Neural cell (in vitro differentiated cells): Measurements from ENCODE around the gene TENM3.

Experiments used
- POLR2AphosphoS5 ChIP-seq: IDR thresholded peaks from 2 replicates; pipeline ENCODE4 v1.6.1; 2012
- SMC3 ChIP-seq: fragments of 450-650 bp; conservative IDR thresholded peaks from 2 replicates; pipeline ENCODE4 v1.6.1; 2014; ENCODE audit warnings: antibody characterized with exemption, mild to moderate bottlenecking, moderate library complexity; ENCODE audit not compliant: poor library complexity
- TF ChIP-seq, protein P1 (sequence below): fragments of 450-650 bp; IDR thresholded peaks from 2 replicates; pipeline ENCODE4 v1.5.1; 2014; ENCODE audit warnings: antibody characterized with exemption, mild to moderate bottlenecking, moderate library complexity; ENCODE audit not compliant: poor library complexity, severe bottlenecking
- TF ChIP-seq, protein P2 (sequence below): IDR thresholded peaks from 2 replicates; pipeline ENCODE4 v1.6.1; 2012; ENCODE audit warnings: borderline replicate concordance

DNA sequence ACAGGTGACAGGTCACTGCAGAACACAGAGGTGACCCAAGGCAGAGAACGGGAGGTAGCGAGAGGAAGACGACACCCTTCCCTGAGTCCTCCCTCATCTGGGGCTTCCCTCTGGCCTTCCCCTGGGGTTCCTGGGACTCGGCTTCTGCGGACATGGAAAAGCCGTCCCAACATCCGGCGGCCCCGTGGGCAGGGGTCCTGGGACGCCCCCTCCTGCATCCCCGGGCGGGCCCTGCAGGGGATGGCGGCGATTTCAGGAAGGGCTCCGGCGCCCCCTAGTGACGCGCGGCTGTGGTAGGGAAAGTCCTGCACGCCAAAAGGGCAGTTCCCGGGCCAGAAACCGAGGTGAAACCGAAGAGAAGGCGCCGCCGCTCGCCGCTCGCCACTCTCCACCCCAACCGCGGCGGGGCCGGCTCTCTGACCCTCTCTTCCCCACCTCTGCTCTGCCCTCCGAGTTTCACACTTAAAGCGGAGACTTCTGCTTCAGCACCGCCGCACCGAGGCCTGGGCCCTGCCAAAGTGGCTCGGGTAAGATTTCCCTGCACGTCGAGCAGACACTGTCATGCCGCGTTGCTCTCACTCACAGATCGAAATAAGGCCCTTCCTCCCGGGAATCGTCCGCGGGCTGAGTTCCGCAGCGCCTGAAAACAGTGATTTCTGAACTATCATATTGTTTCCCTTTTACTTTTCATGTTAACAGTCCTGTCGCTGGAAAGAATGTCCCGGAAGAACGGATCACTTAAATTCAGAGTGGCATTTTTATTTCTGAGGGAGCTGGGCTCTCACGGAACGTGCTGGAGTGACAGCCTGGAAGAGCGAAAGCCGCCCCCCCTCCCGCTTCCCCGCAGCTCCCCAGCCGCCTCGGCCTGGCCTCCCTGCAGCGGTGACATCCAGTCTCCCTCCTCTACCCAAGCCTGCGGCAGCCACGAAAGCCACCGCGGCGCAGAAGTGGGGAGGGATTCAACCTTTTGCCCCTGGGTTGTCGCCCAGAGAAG lies 563.4 kb downstream of the TENM3 start:
- peak; percentile 91 for TF ChIP-seq SMC3
- no peak for TF ChIP-seq POLR2AphosphoS5
- TF ChIP-seq, protein P1, sequence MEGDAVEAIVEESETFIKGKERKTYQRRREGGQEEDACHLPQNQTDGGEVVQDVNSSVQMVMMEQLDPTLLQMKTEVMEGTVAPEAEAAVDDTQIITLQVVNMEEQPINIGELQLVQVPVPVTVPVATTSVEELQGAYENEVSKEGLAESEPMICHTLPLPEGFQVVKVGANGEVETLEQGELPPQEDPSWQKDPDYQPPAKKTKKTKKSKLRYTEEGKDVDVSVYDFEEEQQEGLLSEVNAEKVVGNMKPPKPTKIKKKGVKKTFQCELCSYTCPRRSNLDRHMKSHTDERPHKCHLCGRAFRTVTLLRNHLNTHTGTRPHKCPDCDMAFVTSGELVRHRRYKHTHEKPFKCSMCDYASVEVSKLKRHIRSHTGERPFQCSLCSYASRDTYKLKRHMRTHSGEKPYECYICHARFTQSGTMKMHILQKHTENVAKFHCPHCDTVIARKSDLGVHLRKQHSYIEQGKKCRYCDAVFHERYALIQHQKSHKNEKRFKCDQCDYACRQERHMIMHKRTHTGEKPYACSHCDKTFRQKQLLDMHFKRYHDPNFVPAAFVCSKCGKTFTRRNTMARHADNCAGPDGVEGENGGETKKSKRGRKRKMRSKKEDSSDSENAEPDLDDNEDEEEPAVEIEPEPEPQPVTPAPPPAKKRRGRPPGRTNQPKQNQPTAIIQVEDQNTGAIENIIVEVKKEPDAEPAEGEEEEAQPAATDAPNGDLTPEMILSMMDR, result peak; percentile 95
- TF ChIP-seq, protein P2, sequence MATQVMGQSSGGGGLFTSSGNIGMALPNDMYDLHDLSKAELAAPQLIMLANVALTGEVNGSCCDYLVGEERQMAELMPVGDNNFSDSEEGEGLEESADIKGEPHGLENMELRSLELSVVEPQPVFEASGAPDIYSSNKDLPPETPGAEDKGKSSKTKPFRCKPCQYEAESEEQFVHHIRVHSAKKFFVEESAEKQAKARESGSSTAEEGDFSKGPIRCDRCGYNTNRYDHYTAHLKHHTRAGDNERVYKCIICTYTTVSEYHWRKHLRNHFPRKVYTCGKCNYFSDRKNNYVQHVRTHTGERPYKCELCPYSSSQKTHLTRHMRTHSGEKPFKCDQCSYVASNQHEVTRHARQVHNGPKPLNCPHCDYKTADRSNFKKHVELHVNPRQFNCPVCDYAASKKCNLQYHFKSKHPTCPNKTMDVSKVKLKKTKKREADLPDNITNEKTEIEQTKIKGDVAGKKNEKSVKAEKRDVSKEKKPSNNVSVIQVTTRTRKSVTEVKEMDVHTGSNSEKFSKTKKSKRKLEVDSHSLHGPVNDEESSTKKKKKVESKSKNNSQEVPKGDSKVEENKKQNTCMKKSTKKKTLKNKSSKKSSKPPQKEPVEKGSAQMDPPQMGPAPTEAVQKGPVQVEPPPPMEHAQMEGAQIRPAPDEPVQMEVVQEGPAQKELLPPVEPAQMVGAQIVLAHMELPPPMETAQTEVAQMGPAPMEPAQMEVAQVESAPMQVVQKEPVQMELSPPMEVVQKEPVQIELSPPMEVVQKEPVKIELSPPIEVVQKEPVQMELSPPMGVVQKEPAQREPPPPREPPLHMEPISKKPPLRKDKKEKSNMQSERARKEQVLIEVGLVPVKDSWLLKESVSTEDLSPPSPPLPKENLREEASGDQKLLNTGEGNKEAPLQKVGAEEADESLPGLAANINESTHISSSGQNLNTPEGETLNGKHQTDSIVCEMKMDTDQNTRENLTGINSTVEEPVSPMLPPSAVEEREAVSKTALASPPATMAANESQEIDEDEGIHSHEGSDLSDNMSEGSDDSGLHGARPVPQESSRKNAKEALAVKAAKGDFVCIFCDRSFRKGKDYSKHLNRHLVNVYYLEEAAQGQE, result no peak
